Measurements from ENCODE around the gene WWC1. TPM values are rescaled to one million over a fixed set of nuclear protein-coding genes. Genes with fewer than 3 reads are reported as not detected.

Gene WWC1
- total RNA-seq, 2 experiments from 2014 or later, result not detected

- no peak overlapping the region for H3K27ac ChIP-seq (ENCODE audit: low read depth, low read length, poor library complexity, severe bottlenecking)
- no TSS peak for BruUV-seq (replicated peaks)
- no peaks in the 10 kb centered on the region for H3K4me1 ChIP-seq (ENCODE audit: insufficient read depth, low read length, poor library complexity, severe bottlenecking)
- no peaks in the 10 kb centered on the region for H3K79me2 ChIP-seq (ENCODE audit: insufficient read depth, low read depth, low read length)
- intact Hi-C loops (cut with micrococcal nuclease; ENCODE audit: unreplicated experiment), result no loop called here
- DNase-seq (ENCODE audit: low spot score), result no peak
- CTCF ChIA-PET (ENCODE audit: unreplicated experiment), result no interaction called here
- no peak overlapping the region for H2AFZ ChIP-seq (ENCODE audit: low read length)
- H3K9me3 ChIP-seq (ENCODE audit: low read length), result no peaks in the 10 kb centered on the region
- no peaks in the 10 kb centered on the region for H3K9me2 ChIP-seq (ENCODE audit: insufficient read depth, low read length)
- no peak for TF ChIP-seq EZH2phosphoT487 (IDR thresholded peaks at IDR 0.05; ENCODE audit: borderline replicate concordance, low read depth, low read length)
- H3K36me3 ChIP-seq (ENCODE audit: insufficient read depth, low read length), result no peaks in the 10 kb centered on the region
- H3K4me2 ChIP-seq (ENCODE audit: low read length), result no peak overlapping the region
- H4K20me1 ChIP-seq (ENCODE audit: insufficient read depth, low read length), result no peaks in the 10 kb centered on the region
- H3K4me3 ChIP-seq (ENCODE audit: low read depth, low read length, poor library complexity, severe bottlenecking), result no peak overlapping the region
- POLR2A ChIA-PET, result no interaction called here
Observed at GRCh38 chr5:168341178-168341577, 49.7 kb downstream of the WWC1 start.

- no peaks in the 10 kb centered on the region for H4K20me1 ChIP-seq (ENCODE audit: insufficient read depth, low read length)
- no peak overlapping the region for H3K27ac ChIP-seq (ENCODE audit: low read depth, low read length, poor library complexity, severe bottlenecking)
- H3K4me3 ChIP-seq (ENCODE audit: low read depth, low read length, poor library complexity, severe bottlenecking), result no peak overlapping the region
- intact Hi-C loops (cut with micrococcal nuclease; ENCODE audit: unreplicated experiment), result no loop called here
- no peak overlapping the region for H3K4me2 ChIP-seq (ENCODE audit: low read length)
- ChIA-PET CTCF (ENCODE audit: unreplicated experiment) (no interaction called here), POLR2A (interaction anchor here (1.0 kb wide), 1 partner anchor 73 kb away, joined by 3 read pairs; no protein-coding TSS in a partner anchor)
- H3K36me3 ChIP-seq (ENCODE audit: insufficient read depth, low read length), result no peaks in the 10 kb centered on the region
- H3K4me1 ChIP-seq (ENCODE audit: insufficient read depth, low read length, poor library complexity, severe bottlenecking), result no peaks in the 10 kb centered on the region
- H3K9me2 ChIP-seq (ENCODE audit: insufficient read depth, low read length), result no peaks in the 10 kb centered on the region
- BruUV-seq (replicated peaks), result no TSS peak
- no peak overlapping the region for H2AFZ ChIP-seq (ENCODE audit: low read length)
- TF ChIP-seq EZH2phosphoT487 (IDR thresholded peaks at IDR 0.05; ENCODE audit: borderline replicate concordance, low read depth, low read length) (no peak), CTCF (conservative IDR thresholded peaks at IDR 0.05; ENCODE audit: low read length) (no peak)
- no peaks in the 10 kb centered on the region for H3K9me3 ChIP-seq (ENCODE audit: low read length)
- no peaks in the 10 kb centered on the region for H3K79me2 ChIP-seq (ENCODE audit: insufficient read depth, low read depth, low read length)
- no peak for DNase-seq (ENCODE audit: low spot score)
Observed at GRCh38 chr5:168342151-168342825, 50.8 kb downstream of the WWC1 start.

GRCh38 chr5:168342985-168343384 lies 51.5 kb downstream of the WWC1 start:
- Histone ChIP-seq H3K4me2 (ENCODE audit: low read length) (no peak overlapping the region), H2AFZ (ENCODE audit: low read length) (no peak overlapping the region), H3K9me2 (ENCODE audit: insufficient read depth, low read length) (no peaks in the 10 kb centered on the region), H3K9me3 (ENCODE audit: low read length) (no peaks in the 10 kb centered on the region), H3K79me2 (ENCODE audit: insufficient read depth, low read depth, low read length) (no peaks in the 10 kb centered on the region), H3K4me3 (ENCODE audit: low read depth, low read length, poor library complexity, severe bottlenecking) (no peak overlapping the region), H3K27ac (ENCODE audit: low read depth, low read length, poor library complexity, severe bottlenecking) (no peak overlapping the region), H3K4me1 (ENCODE audit: insufficient read depth, low read length, poor library complexity, severe bottlenecking) (no peaks in the 10 kb centered on the region), H3K36me3 (ENCODE audit: insufficient read depth, low read length) (no peaks in the 10 kb centered on the region), H4K20me1 (ENCODE audit: insufficient read depth, low read length) (no peaks in the 10 kb centered on the region)
- CTCF ChIA-PET (ENCODE audit: unreplicated experiment), result no interaction called here
- intact Hi-C loops (cut with micrococcal nuclease; ENCODE audit: unreplicated experiment), result no loop called here
- DNase-seq (ENCODE audit: low spot score), result no peak
- TF ChIP-seq EZH2phosphoT487 (IDR thresholded peaks at IDR 0.05; ENCODE audit: borderline replicate concordance, low read depth, low read length), result no peak
- TF ChIP-seq CTCF (conservative IDR thresholded peaks at IDR 0.05; ENCODE audit: low read length), result no peak
- BruUV-seq (replicated peaks), result no TSS peak
- POLR2A ChIA-PET, result interaction anchor here (0.7 to 1.0 kb wide), 2 partner anchors 72 to 1089 kb away, joined by 3 read pairs; no protein-coding TSS in a partner anchor
